Central memory CD4-positive, alpha-beta T cell (primary cell): ENCODE results near the gene IFNA5.

Experiments used
- DNase-seq: peaks from one replicate; pipeline ENCODE4 v3.0.0; 2022

The IFNA5 gene

DNA sequence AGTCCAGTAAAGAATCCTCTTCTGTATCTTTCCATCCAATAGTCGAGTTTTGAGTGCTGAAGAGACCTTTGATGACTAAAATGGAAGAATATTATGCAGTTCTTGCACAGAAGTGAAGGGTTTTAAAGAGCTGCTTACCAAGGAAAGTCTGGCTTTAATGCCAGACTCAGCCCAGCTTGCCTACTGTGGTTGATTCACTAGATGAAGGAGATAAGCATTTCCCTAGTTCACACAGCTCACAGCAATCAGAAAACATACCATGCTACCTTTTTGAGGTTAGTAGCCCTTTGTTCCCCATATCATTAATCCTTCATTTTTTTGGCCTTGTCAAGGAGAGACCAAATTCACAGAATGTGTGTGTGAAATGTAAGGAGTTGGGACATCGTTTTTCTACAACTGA, 15.3 kb downstream of the IFNA5 start:
- no peak for DNase-seq

DNA sequence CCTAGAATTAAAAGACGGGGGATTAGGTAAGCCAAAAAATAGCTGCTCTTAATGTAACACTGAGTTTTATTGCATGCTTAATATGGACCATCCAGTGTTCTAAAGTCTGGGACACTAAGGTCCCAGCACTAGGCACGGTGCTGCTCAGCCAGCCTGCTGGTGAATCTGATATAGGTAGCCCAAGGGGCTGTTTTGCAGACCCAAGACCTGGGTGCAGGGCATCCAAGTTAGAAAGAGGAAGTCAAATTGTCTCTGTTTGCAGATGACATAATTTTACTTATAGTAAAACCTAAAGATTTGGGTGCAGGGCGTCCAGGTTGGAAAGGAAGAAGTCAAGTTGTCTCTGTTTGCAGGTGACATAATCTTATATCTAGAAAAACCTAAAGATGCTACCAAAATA, 17.8 kb downstream of the IFNA5 start:
- DNase-seq = no peak

DNA sequence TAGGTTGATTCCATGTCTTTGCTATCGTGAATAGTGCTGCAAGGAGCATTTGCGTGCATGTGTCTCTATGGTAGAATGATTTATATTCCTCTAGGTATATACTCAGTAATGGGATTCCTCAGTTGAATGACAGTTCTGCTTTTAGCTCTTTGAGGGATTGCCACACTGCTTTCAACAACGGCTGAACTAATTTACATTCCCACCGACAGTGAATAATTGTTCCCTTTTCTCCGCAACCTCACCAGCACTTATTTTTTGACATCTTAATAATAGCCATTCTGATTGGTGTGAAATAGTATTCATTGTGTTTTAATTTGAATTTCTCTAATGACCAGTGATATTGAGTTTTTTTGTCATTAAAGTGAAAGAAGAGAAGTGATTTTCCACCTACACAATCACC, 18.5 kb downstream of the IFNA5 start:
- no peak for DNase-seq

DNA sequence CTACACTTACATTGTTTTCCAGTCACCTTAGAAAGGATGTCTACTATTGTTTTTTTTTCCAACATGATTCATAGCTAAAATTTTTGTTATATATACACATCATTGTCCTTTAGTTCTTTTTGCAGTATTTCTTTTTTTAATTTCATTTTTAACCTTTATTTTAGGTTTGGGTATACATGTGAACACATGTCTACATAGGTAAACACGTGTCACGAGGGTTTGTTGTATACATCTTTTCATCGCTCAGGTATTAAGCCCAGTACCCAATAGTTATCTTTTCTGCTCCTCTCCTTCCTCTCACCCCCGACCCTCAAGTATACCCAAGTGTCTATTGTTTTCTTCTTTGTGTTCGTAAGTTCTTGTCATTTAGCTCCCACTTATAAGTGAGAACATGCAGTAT, 19.0 kb downstream of the IFNA5 start:
- no peak for DNase-seq

DNA sequence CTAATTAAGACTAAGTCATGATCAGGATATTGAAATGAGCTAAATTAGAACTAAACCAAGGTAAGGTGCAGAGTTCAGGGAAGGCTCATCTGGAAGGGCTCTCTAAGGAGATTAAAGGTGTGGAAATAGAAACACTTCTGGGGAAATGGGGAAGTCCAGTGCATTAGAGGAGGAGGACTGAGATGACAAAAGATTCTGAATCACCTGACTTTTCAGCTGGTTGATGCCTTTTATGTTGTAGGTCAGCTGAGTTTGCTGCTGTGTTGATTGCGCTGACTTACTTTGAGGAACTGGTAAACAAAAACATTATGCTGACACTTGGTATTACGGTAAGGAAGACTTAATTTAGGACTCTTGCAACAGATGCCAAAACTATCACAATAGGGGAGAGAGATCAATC, 23.8 kb downstream of the IFNA5 start:
- DNase-seq = no peak

DNA sequence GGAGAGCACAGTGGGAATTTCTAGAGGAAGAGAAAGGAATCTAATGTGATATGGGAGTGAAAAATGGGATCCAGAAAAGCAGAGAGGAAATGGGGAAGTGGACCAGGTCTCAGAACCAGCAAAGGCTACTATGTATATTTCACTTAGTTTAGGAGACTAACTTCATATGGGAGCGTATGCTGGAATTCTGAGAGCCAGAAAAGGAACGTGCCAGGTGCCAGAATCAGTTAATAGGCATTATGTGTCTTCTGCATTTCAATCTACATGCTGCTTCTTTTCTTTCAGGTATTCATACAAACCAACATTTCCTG, 36.8 kb downstream of the IFNA5 start:
- no peak for DNase-seq

DNA sequence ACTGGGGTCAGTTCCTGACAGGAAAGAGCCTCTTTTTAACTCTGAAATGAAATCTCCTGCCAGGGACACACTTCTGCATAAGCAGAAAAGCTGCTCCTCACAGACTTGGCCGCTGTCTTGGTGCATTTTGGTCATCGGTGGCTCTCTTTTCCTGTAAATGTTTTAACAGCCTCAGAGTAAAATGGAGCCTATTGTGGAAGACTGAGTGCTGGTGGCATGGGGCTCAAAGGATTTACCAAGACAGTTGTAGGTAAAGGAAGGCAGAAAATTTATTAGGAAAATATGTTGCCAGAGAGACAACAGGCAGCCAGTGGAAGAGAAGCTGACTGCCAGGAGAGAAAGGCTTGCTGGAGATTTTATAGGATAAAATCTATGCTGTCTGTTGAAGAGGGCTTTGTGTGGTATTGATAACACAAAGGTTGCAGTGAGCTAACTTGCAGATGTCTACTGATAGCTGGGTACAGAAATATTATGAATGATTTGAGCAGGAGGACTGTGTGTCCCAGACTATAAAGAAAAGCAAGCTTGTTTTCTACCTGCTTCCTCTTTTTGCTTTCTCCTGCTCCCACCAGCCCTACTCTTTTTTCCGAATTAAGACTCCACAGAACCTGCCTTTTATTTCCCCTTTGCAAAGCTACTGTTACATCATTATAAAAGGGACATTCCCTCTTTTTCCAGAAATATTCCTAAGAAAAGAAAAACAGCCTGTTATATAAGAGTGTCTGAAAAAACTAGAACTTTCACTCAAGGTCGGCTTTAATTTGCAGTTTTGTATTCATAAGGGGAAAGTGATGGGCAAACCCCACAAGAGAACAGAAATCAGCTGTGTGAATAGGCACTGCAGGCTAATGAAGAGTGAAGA, 37.4 kb downstream of the IFNA5 start:
- DNase-seq = no peak

DNA sequence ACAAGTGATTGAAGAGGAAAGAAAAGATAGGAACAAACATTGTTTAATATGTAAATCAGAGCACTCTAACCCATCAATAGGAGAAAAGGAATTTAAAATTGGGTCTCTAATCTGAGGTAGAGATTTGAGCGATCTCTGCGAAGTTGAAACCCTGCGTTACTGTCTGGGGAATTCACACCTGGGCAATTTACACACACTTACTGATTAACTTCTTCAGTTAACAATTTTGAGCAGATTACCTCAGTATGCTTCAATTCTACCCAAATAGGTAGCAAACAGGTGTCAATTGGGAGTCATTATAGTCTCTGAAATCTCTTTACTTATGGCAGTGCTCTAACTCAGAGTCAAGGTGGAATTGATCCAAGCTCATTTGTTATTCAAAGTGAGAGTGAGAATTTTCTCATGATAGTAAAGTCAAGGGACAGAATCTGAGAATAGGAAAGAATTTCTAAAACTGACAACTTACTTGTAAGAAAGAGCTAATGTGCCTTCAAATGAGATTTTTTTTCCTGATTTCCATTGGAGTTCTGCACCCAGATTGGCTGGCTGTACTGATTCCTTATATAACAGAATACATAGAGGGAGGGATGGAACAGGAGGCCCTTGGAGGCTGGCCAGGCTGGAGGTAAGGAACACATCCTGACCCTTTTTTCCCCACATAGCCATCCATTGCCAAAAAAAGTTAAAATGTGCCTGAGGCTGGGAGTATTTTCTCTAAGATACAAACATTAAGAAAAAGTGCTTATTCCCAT, 38.2 kb downstream of the IFNA5 start:
- DNase-seq = no peak

DNA sequence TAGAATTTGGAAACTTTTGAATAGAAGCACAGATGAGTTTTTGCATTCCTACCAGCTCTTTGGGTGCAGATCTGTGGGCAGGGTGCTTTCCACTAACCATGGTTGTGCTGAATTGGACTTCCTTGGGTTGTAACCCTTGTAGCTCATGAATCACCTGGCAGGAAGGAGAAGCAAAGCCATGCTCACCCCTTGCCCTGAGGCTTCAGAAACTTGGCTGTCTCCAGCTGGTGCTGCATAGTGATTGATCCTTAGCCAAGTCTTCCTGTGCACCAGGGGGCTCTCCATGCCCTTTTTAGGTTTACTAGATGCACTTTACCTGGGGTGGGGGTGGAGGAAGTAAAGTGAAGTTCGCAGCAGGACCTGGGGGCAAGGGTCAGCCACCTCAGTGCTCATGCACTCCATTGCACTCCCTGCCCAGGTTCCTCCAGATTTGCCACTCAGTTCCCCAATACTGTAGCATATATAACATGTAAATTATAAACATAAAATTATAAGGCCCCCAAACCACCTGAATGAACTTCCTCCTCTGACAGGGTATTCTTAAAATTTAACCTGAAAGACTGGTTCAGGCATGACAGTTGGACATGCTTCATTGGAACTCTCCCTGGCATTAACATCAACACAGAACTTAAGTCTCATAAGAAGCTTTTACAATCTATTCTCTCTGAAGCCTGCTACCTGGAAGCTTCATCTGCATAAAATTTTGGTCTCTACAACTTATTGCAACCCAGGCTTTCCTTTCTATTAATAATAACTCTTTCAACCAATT, 39.5 kb downstream of the IFNA5 start:
- DNase-seq = no peak

DNA sequence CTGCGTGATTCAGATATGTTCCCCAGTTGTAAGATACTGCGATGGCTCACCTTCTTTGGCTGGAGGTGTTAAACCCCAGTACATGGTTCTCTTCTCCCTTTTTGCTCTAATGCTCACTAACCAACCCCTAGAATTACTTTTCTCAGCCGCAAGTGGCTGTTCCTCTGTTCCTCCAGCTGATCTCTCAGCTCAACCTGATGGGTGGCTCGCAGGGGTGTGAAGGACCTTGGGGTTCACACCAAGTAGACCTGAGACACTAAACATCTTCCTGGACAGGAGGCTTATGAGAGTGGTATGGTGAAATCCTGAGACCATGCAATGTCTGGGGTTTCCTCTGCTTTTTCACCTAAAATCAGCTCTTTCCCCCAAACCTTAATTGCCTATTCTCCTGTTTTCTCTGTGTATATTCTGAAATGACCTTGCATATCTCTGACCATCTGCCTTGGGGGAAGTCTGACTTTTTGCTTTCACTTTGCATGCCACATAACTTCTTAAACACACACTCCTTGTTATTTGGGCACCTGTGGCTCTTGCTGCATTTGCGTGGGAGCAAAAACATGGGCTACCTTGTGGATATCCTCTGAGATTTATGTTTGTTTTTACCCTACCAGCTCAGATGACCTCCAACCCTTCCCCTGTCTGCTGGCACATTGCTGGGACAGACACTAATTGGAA, 49.4 kb downstream of the IFNA5 start:
- DNase-seq = no peak
